Limb (tissue), 2 donors: ENCODE results near the gene NUAK1.
A peak's percentile ranks its signal among the peaks of the same experiment; 100 is the strongest.

Experiments used
- DNase-seq, 2 donors: peaks; one replicate each; pipeline ENCODE4 v3.0.0-alpha.2; 2016; ENCODE audit errors: extremely low spot score in 2 of 2

Gene NUAK1

GRCh38 chr12:106131676-106132075, 7.1 kb downstream of the NUAK1 start:
- DNase-seq = peak in 1 of 2 donors; percentile 56

GRCh38 chr12:106130474-106131113, 8.2 kb downstream of the NUAK1 start:
- DNase-seq = no peak

- DNase-seq = no peak
Measured at GRCh38 chr12:106128585-106129328, 10.0 kb downstream of the NUAK1 start.

GRCh38 chr12:106127338-106128126, 11.2 kb downstream of the NUAK1 start:
- no peak for DNase-seq

GRCh38 chr12:106126441-106127337, 12.1 kb downstream of the NUAK1 start:
- DNase-seq = no peak

GRCh38 chr12:106125351-106126095, 13.2 kb downstream of the NUAK1 start:
- DNase-seq = no peak

- peak in 1 of 2 donors; percentile 64 for DNase-seq
Measured at GRCh38 chr12:106123551-106124081, 15.1 kb downstream of the NUAK1 start.

- no peak for DNase-seq
Measured at GRCh38 chr12:106123110-106123509, 15.6 kb downstream of the NUAK1 start.

GRCh38 chr12:106122004-106122403, 16.8 kb downstream of the NUAK1 start:
- no peak for DNase-seq

GRCh38 chr12:106120519-106121105, 18.1 kb downstream of the NUAK1 start:
- DNase-seq = no peak

GRCh38 chr12:106119301-106119700, 19.5 kb downstream of the NUAK1 start:
- DNase-seq = no peak

- DNase-seq = peak in 1 of 2 donors; percentile 63
Measured at GRCh38 chr12:106118381-106119130, 20.2 kb downstream of the NUAK1 start.

GRCh38 chr12:106115440-106115839, 23.3 kb downstream of the NUAK1 start:
- DNase-seq = no peak

GRCh38 chr12:106114447-106115068, 24.2 kb downstream of the NUAK1 start:
- DNase-seq = no peak

GRCh38 chr12:106113824-106114446, 24.8 kb downstream of the NUAK1 start:
- DNase-seq = peak in 1 of 2 donors; percentile 32

- no peak for DNase-seq
Measured at GRCh38 chr12:106113446-106113823, 25.3 kb downstream of the NUAK1 start.

- DNase-seq = no peak
Measured at GRCh38 chr12:106113042-106113441, 25.7 kb downstream of the NUAK1 start.

- DNase-seq = no peak
Measured at GRCh38 chr12:106112145-106112821, 26.5 kb downstream of the NUAK1 start.
